ENCODE measurements around the gene CTNNBL1. TPM values are rescaled to one million over a fixed set of nuclear protein-coding genes. Genes with fewer than 3 reads are reported as not detected.

The CTNNBL1 gene
- total RNA-seq, 1 experiment from 2014 or later: 64.4 TPM

DNA sequence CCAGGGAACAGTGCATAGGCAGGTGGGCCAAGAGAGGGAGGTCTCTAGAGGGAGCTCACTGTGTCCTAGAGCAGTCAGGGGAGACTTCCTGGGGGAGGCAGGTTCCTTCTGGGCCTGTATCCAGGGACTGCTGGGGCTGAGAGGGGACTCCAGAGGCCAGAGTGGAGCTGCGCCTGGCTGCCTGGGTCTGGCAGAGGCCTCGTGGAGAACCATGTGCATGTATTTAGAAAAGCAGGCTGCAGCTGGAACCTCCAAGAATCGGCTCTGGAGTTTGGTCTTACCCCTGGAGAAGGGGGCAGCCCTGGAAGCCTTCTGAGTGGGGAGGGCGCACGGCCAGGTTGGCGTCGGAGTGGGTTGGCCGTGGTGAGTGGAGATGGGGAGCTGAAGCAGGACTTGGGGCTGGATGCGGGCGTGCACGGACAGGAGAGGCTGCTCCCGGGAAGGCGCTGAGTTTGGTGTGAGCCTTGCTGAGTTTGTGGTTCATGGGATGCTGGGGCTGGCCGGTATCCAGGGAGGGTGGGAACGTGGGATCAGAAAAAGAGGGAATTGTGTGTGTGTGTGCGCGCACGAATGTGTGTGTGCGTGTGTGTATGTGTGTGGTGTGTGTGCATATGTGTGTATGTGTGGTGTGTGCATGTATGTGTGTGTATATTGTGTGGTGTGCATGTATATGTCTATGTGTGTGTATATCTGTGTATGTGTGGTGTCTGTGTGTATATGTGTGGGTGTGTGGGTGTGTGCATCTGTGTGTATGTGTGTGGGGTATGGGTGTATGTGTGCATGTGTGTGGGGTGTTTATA, 219.9 kb downstream of the CTNNBL1 start:
- peaks cover 60% of the 10 kb centered on the region for H3K4me1 Mint-ChIP-seq
- ATAC-seq: no peak
- H3K27me3 Mint-ChIP-seq (ENCODE audit: low read depth): peaks cover 37% of the 10 kb centered on the region
- no peak for DNase-seq (ENCODE audit: low spot score)
- H3K4me3 Mint-ChIP-seq: peak overlapping the region; percentile 76; the same call in 1 of the 2 replicates
- ChIA-PET CTCF (interaction anchor here (1.0 to 2.1 kb wide), 8 partner anchors 9 to 350 kb away, joined by 3 to 17 read pairs (median 4); no protein-coding TSS in a partner anchor), POLR2A (interaction anchor here (1.1 kb wide), 1 partner anchor 11 kb away, joined by 3 read pairs; no protein-coding TSS in a partner anchor)
- no peaks in the 10 kb centered on the region for H3K36me3 Mint-ChIP-seq
- TF ChIP-seq ZBTB21 (CRISPR knock-in tag; IDR thresholded peaks at IDR 0.05; ENCODE audit: borderline replicate concordance) (0 out of 2 replicates have a peak, but pooled peaks have one; percentile 33), CREB1 (CRISPR knock-in tag; IDR thresholded peaks at IDR 0.05) (no peak)
- no peak overlapping the region for H3K27ac Mint-ChIP-seq
- H3K9me3 Mint-ChIP-seq: no peaks in the 10 kb centered on the region

GRCh38 chr20:37914367-37914671, 220.5 kb downstream of the CTNNBL1 start:
- POLR2A ChIA-PET: interaction anchor here (0.6 to 1.1 kb wide), 2 partner anchors 10 to 11 kb away, joined by 3 read pairs; partner anchors contain the start of gene VSTM2L
- TF ChIP-seq ZNF532 (CRISPR knock-in tag; IDR thresholded peaks at IDR 0.05; ENCODE audit: borderline replicate concordance) (no peak), CREM (CRISPR knock-in tag; IDR thresholded peaks at IDR 0.05) (no peak), ATF2 (CRISPR knock-in tag; IDR thresholded peaks at IDR 0.05; ENCODE audit: borderline replicate concordance, low read depth) (no peak), ZBTB21 (CRISPR knock-in tag; IDR thresholded peaks at IDR 0.05; ENCODE audit: borderline replicate concordance) (no peak), ZNF219 (CRISPR knock-in tag; IDR thresholded peaks at IDR 0.05; ENCODE audit: borderline replicate concordance) (no peak), SMAD4 (CRISPR knock-in tag; IDR thresholded peaks at IDR 0.05) (no peak), CREB1 (CRISPR knock-in tag; IDR thresholded peaks at IDR 0.05) (no peak), FOXK1 (CRISPR knock-in tag; IDR thresholded peaks at IDR 0.05) (no peak), ZNF671 (CRISPR knock-in tag; IDR thresholded peaks at IDR 0.05) (no peak), SP1 (CRISPR knock-in tag; conservative IDR thresholded peaks at IDR 0.05) (no peak)
- TF ChIP-seq, protein P1, sequence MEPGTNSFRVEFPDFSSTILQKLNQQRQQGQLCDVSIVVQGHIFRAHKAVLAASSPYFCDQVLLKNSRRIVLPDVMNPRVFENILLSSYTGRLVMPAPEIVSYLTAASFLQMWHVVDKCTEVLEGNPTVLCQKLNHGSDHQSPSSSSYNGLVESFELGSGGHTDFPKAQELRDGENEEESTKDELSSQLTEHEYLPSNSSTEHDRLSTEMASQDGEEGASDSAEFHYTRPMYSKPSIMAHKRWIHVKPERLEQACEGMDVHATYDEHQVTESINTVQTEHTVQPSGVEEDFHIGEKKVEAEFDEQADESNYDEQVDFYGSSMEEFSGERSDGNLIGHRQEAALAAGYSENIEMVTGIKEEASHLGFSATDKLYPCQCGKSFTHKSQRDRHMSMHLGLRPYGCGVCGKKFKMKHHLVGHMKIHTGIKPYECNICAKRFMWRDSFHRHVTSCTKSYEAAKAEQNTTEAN (CRISPR knock-in tag; IDR thresholded peaks at IDR 0.05): no peak
- TF ChIP-seq, protein P2, sequence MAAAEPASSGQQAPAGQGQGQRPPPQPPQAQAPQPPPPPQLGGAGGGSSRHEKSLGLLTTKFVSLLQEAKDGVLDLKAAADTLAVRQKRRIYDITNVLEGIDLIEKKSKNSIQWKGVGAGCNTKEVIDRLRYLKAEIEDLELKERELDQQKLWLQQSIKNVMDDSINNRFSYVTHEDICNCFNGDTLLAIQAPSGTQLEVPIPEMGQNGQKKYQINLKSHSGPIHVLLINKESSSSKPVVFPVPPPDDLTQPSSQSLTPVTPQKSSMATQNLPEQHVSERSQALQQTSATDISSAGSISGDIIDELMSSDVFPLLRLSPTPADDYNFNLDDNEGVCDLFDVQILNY (CRISPR knock-in tag; IDR thresholded peaks at IDR 0.05): no peak
- Mint-ChIP-seq H3K4me3 (peak overlapping the region; percentile 76), H3K27me3 (ENCODE audit: low read depth) (peaks cover 37% of the 10 kb centered on the region), H3K36me3 (no peaks in the 10 kb centered on the region), H3K9me3 (no peaks in the 10 kb centered on the region), H3K27ac (peak overlapping the region; percentile 87), H3K4me1 (peaks cover 64% of the 10 kb centered on the region)
- ATAC-seq: no peak
- CTCF ChIA-PET: interaction anchor here (0.9 to 2.1 kb wide), 10 partner anchors 8 to 81 kb away, joined by 3 to 17 read pairs (median 7); partner anchors contain the start of gene VSTM2L
- no peak for DNase-seq (ENCODE audit: low spot score)
